Suprapubic skin (tissue), 4 donors: ENCODE data around the gene CACNG7. TPM values are rescaled to one million over a fixed set of nuclear protein-coding genes. Genes with fewer than 3 reads are reported as not detected.
A peak's percentile ranks its signal among the peaks of the same experiment; 100 is the strongest.
"Not testable (repeated sequence)": the region's sequence is repeated elsewhere in the genome, so short reads cannot be mapped to it uniquely, and the experiment has no call there.

Experiments
- DNase-seq, 2 donors: peaks; one replicate each; pipeline ENCODE4 v3.0.0-alpha.2; 2019; ENCODE audit warnings: low spot score in 2 of 2
- H3K27ac ChIP-seq: fragments of 200-600 bp; sonication (generic); one replicate; pipeline ENCODE4 v1.5.1; 2019
- H3K27me3 ChIP-seq: fragments of 200-600 bp; sonication (generic); one replicate; pipeline ENCODE4 v1.5.1; 2019
- H3K36me3 ChIP-seq: fragments of 200-600 bp; sonication (generic); one replicate; pipeline ENCODE4 v1.5.1; 2019
- H3K4me1 ChIP-seq: fragments of 200-600 bp; sonication (generic); one replicate; pipeline ENCODE4 v1.5.1; 2019
- H3K4me3 ChIP-seq: fragments of 200-600 bp; sonication (generic); one replicate; pipeline ENCODE4 v1.5.1; 2019; ENCODE audit warnings: mild to moderate bottlenecking
- H3K9me3 ChIP-seq: fragments of 200-600 bp; sonication (generic); one replicate; pipeline ENCODE4 v1.5.1; 2019
- EP300 ChIP-seq: sonication (generic); formaldehyde crosslinking; IDR thresholded peaks from one replicate; pipeline ENCODE4 v1.6.1; 2017; ENCODE audit warnings: antibody characterized with exemption
- POLR2A ChIP-seq, 2 donors: fragments of 450-650 bp; IDR thresholded peaks; one replicate each; pipeline ENCODE4 v1.6.1; 2017; ENCODE audit warnings: antibody characterized with exemption in 2 of 2, mild to moderate bottlenecking in 2 of 2, moderate library complexity in 2 of 2
- POLR2AphosphoS5 ChIP-seq, 3 donors: sonication (generic); formaldehyde crosslinking; IDR thresholded peaks; one replicate each; pipeline ENCODE4 v1.6.1; 2017; ENCODE audit warnings: antibody characterized with exemption in 3 of 3
- WGBS: methylation state at CpG from one replicate; pipeline ENCODE4 v1.1.5; 2018; 5-methylcytosine and 5-hydroxymethylcytosine counted together
- total RNA-seq, 4 donors: library from RNA; depleted of rRNA; stranded (reverse); fragments of >200 nt; gene quantifications; one replicate each; pipeline ENCODE4 v1.1.0, GENCODE V29; 2016
- TF ChIP-seq, protein P1 (sequence below), 2 donors: fragments of 200-600 bp in 1 of 2; fragments of 450-650 bp in 1 of 2; sonication (generic) in 1 of 2; IDR thresholded peaks; one replicate each; pipeline ENCODE4 v1.5.1; 2016 to 2019; ENCODE audit warnings: antibody characterized with exemption in 2 of 2, mild to moderate bottlenecking in 1 of 2, moderate library complexity in 1 of 2

CACNG7 gene
- total RNA-seq, 4 donors from 2014 or later, result not detected

DNA sequence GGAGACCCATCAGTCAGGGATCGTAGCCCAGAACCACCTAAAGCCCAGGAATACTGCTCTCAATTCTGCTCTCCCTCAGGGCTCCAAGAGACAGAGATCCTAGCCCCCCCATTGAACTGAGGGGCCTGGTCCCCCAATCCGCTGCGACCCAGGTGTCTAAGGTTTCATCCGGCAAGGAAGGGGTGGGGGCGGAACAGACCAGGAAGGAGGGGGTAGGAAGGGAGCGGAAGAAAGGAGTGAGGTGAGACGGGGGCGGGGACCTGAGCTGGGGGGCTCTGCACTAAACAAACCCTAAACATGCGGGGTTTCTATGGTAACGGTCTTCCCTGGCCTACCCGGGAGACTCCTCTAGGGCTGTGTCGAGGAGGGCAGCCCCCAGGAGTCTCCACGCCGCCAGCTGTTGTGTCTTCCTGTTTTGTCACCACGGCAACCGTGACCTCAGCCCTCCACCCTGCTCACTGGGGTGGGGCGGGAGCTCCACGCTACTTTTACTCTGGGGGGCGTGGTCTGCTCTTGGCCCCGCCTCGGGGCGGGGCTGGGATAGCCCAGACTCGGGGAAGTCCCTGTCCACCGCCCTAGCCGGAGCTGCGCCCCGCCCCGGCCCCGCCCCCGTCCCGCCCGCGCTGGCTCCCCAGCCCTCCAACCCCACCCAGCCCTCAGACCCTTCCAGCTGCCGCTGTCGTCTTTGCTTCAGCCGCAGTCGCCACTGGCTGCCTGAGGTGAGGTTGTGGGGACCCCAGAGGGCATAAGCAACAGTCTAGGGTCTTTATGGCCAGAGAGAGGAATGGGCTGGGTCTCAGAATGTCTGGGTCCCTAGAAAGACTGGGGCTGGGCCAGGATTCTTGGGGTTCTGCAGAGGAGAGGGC is 41.6 kb upstream of the CACNG7 start, which contains the start of gene MYADM:
TSS of gene MYADM (plus strand) at position 659 of the 866 bp plus-strand sequence. CDS start 5,647 bp downstream, outside the sequence.
- Histone ChIP-seq H3K36me3 (no peaks in the 10 kb centered on the region), H3K4me1 (peaks cover 61% of the 10 kb centered on the region), H3K27ac (peak within 1 kb of the TSS; percentile 80), H3K4me3 (peak within 1 kb of the TSS; percentile 80), H3K27me3 (no peaks in the 10 kb centered on the region), H3K9me3 (no peaks in the 10 kb centered on the region)
- WGBS, result 3% methylated on average over 26 of the region's 37 CpGs
- TF ChIP-seq POLR2AphosphoS5 (IDR thresholded peaks at IDR 0.05), result peak in 2 of 3 donors; percentile 20 to 69
- peak in 1 of 2 donors; percentile 88 for TF ChIP-seq POLR2A (IDR thresholded peaks at IDR 0.05)
- TF ChIP-seq, protein P1, sequence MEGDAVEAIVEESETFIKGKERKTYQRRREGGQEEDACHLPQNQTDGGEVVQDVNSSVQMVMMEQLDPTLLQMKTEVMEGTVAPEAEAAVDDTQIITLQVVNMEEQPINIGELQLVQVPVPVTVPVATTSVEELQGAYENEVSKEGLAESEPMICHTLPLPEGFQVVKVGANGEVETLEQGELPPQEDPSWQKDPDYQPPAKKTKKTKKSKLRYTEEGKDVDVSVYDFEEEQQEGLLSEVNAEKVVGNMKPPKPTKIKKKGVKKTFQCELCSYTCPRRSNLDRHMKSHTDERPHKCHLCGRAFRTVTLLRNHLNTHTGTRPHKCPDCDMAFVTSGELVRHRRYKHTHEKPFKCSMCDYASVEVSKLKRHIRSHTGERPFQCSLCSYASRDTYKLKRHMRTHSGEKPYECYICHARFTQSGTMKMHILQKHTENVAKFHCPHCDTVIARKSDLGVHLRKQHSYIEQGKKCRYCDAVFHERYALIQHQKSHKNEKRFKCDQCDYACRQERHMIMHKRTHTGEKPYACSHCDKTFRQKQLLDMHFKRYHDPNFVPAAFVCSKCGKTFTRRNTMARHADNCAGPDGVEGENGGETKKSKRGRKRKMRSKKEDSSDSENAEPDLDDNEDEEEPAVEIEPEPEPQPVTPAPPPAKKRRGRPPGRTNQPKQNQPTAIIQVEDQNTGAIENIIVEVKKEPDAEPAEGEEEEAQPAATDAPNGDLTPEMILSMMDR (IDR thresholded peaks at IDR 0.05), result no peak
- peak; percentile 99 to 100 for DNase-seq

DNA sequence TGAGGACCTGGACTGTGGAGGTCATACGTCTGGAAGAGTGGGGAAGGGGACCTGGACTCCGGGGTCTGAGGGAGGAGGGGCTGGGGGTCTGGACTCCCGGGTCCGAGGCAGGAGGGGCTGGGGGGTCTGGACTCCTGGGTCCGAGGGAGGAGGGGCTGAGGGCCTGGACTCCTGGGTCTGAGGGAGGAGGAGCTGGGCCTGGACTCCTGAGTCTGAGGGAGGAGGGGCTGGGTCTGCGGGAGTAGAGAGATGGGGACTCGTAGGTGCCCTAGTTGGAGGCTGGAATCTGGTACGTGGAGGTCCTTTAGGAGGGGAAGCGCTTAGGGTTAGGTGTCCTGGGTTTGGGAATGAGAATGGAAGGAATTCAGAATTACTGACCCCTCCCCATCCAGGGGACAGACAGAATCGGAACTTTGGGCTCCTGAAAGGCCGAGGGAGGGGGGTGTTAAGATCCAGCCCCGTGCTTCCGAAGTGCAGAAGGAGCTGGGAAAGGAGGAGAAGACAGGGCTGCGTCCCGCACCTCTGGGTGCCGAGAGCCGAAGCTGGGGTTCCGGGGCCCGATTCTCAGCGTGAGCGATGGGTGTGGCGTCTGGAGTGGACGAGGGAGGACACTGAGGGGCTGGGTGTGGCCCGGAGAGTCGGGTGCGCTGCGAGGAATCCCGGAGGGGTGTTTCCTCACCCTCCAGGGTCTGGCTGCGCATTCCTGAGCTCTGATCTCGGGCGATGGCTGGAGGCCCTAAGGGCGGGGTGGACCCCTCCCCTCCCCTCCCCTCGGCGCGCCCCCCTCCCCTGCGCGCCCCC is 40.8 kb upstream of the CACNG7 start:
- Histone ChIP-seq H3K9me3 (no peaks in the 10 kb centered on the region), H3K36me3 (peaks cover 7% of the 10 kb centered on the region), H3K27ac (peak overlapping the region; percentile 80), H3K4me3 (peak overlapping the region; percentile 80), H3K4me1 (peaks cover 65% of the 10 kb centered on the region), H3K27me3 (no peaks in the 10 kb centered on the region)
- no peak for TF ChIP-seq EP300
- TF ChIP-seq, protein P1 (IDR thresholded peaks at IDR 0.05), result no peak
- no peak for TF ChIP-seq POLR2A (IDR thresholded peaks at IDR 0.05)
- TF ChIP-seq POLR2AphosphoS5 (IDR thresholded peaks at IDR 0.05), result no peak
- peak; percentile 90 to 91 for DNase-seq
- under 1% methylated on average over 27 of the region's 37 CpGs for WGBS

DNA sequence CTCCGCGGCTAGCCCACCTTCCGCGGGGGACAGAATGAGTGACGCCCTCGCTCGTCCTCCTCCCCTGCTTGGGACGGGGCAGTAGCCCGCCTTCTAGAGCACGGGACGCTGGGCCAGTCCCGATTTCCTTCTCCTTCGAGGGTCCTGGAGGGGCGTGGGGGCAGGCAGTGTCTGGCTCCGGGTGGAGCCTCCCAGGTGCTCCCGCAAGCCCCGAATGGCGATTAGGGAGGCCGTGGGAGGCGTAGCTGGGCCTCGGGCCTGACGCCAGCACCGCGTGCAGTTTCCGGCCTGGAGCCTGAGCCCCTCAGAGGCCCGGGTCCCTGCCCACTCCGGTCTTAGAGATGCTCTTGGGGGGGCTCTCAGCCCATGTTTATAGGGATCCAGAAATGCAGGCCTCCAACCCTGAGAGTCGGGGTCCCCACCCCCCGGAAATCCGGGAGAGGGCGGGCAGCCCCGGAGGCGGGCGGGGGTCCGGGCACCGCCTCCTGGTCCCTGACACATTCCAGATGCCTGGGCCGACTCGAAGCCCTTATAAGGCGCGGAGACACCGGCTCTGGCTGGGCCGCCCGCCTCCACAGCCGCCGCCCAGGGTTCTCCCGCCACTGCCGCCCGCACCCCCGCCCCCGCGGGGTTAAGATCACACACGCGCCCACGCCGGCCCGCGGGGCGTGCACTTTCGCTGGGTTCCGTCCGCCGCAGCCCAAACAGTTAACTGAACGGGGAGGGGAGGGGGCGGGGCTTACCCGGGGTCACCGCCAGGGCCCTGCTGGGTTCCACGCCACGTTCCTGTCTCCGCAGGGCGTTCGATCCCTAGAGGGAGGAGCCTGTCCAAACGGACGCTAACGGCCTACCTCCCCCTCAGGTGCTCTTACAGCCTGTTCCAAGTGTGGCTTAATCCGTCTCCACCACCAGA is 39.9 kb upstream of the CACNG7 start:
- peak; percentile 94 to 96 for DNase-seq
- H3K36me3 ChIP-seq, result peaks cover 16% of the 10 kb centered on the region
- TF ChIP-seq POLR2AphosphoS5 (IDR thresholded peaks at IDR 0.05), result peak in 2 of 3 donors; percentile 21 to 55
- TF ChIP-seq EP300, result no peak
- peak in 1 of 2 donors; percentile 65 for TF ChIP-seq POLR2A (IDR thresholded peaks at IDR 0.05)
- TF ChIP-seq, protein P1 (IDR thresholded peaks at IDR 0.05), result peak; percentile 5 to 18
- no peaks in the 10 kb centered on the region for H3K27me3 ChIP-seq
- H3K27ac ChIP-seq, result peak overlapping the region; percentile 80
- no peaks in the 10 kb centered on the region for H3K9me3 ChIP-seq
- H3K4me1 ChIP-seq, result peaks cover 65% of the 10 kb centered on the region
- peak overlapping the region; percentile 80 for H3K4me3 ChIP-seq
- WGBS, result 0% methylated on average over 3 of the region's 75 CpGs

DNA sequence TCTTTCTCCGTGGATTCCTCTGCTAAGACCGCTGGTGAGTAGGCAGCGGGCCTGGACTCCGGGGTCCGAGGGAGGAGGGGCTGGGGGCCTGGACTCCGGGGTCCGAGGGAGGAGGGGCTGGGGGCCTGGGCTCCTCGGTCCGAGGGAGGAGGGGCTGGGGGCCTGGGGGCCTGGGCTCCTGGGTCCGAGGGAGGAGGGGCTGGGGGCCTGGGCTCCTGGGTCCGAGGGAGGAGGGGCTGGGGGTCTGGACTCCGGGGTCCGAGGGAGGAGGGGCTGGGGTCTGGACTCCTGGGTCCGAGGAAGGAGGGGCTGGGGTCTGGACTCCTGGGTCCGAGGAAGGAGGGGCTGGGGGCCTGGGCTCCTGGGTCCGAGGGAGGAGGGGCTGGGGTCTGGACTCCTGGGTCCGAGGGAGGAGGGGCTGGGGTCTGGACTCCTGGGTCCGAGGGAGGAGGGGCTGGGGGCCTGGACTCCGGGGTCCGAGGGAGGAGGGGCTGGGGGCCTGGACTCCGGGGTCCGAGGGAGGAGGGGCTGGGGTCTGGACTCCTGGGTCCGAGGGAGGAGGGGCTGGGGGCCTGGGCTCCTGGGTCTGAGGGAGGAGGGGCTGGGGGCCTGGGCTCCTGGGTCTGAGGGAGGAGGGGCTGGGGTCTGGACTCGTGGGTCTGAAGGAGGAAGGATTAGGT is 39.1 kb upstream of the CACNG7 start:
- WGBS, result 39% methylated on average over 4 of the region's 24 CpGs
- H3K4me3 ChIP-seq, result peak overlapping the region; percentile 80
- peak overlapping the region; percentile 80 for H3K27ac ChIP-seq
- not testable (repeated sequence) for H3K9me3 ChIP-seq, H3K27me3 ChIP-seq
- H3K4me1 ChIP-seq, result peaks cover 62% of the 10 kb centered on the region
- DNase-seq, result peak in 1 of 2 donors; percentile 66
- H3K36me3 ChIP-seq, result peaks cover 21% of the 10 kb centered on the region

DNA sequence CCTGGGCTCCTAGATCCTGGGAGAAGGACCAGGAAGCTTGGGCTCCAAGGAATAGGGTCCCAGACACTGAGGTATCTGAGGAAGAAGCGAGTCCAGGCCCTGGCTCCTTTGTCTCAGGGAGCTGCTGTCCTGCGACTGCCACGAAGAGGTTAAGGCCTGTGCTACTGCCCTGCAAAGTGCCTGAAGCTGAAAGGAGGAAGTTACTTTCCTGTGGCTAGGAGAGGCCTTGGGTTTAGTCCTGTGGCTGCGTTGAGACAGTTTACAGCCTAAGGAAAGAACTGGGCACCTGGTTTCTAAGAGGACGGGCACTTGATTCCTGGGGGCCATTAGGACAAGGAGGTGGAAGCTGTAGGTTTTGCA is 38.6 kb upstream of the CACNG7 start:
- 70% methylated on average over 5 of the region's 5 CpGs for WGBS
- H3K27me3 ChIP-seq, result no peaks in the 10 kb centered on the region

More for the DNA sequence above, 38.6 kb upstream of the CACNG7 start:
- Histone ChIP-seq H3K4me1 (peaks cover 61% of the 10 kb centered on the region), H3K9me3 (no peaks in the 10 kb centered on the region), H3K27ac (peak overlapping the region; percentile 47), H3K4me3 (peak overlapping the region; percentile 80), H3K36me3 (peaks cover 27% of the 10 kb centered on the region)
- TF ChIP-seq EP300, result no peak
- TF ChIP-seq, protein P1 (IDR thresholded peaks at IDR 0.05), result no peak
- TF ChIP-seq POLR2A (IDR thresholded peaks at IDR 0.05), result no peak
- TF ChIP-seq POLR2AphosphoS5 (IDR thresholded peaks at IDR 0.05), result no peak
- DNase-seq, result peak in 1 of 2 donors; percentile 72
